ACC112 (cell line): ENCODE measurements around the gene MTHFS.

Experiments used
- H2AFZ ChIP-seq: fragments of 200-600 bp; sonication (generic); one replicate; pipeline ENCODE4 v1.6.0; 2017; ENCODE audit warnings: antibody characterized with exemption, low read length; ENCODE audit not compliant: unreplicated experiment
- H3K27ac ChIP-seq: fragments of 200-600 bp; sonication (generic); 2 replicates; pipeline ENCODE4 v1.5.1; 2014; ENCODE audit warnings: low read depth, mild to moderate bottlenecking, antibody characterized with exemption, low read length, moderate library complexity
- H3K27me3 ChIP-seq: fragments of 200-600 bp; sonication (generic); 2 replicates; pipeline ENCODE4 v1.6.1; 2014; ENCODE audit warnings: mild to moderate bottlenecking, antibody characterized with exemption, low read length, moderate library complexity, mixed read lengths; ENCODE audit not compliant: insufficient read depth
- H3K36me3 ChIP-seq: fragments of 200-600 bp; sonication (generic); 2 replicates; pipeline ENCODE4 v1.6.1; 2016; ENCODE audit warnings: mild to moderate bottlenecking, antibody characterized with exemption, low read length, moderate library complexity, mixed read lengths; ENCODE audit not compliant: insufficient read depth
- H3K4me1 ChIP-seq: fragments of 200-600 bp; sonication (generic); one replicate; pipeline ENCODE4 v1.6.1; 2016; ENCODE audit warnings: low read length, mixed read lengths; ENCODE audit not compliant: insufficient read depth, unreplicated experiment, control insufficient read depth
- H3K4me3 ChIP-seq: fragments of 200-600 bp; sonication (generic); 2 replicates; pipeline ENCODE4 v1.5.1; 2014; ENCODE audit warnings: mild to moderate bottlenecking, low read depth, low read length
- H3K79me2 ChIP-seq: fragments of 200-600 bp; sonication (generic); one replicate; pipeline ENCODE4 v1.6.0; 2016; ENCODE audit warnings: low read length; ENCODE audit not compliant: control insufficient read depth, unreplicated experiment, insufficient read depth

The MTHFS gene

DNA sequence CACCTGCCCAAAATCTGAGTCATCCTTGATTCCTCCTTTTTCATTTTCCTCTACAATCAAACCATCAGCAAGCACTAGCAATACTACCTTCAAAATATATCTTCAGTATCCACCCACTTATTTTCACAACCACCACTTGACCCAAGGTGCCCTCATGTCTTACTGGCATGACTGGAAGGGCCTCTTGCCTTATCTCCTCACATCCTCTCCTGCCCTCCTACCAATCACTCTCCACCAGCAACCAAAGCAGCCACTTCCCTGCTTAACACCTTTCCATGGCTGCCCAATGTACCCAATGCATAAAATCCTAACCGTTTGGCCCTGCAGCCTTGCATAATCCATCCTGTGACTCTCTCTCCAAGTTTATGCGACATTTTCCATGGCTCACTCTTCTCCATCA is 76.0 kb downstream of the MTHFS start:
- no peaks in the 10 kb centered on the region for H3K27me3 ChIP-seq
- H3K4me1 ChIP-seq, result no peaks in the 10 kb centered on the region
- H3K36me3 ChIP-seq, result no peaks in the 10 kb centered on the region
- H3K4me3 ChIP-seq, result no peak overlapping the region
- H3K79me2 ChIP-seq, result no peaks in the 10 kb centered on the region
- H2AFZ ChIP-seq, result no peak overlapping the region
- no peak overlapping the region for H3K27ac ChIP-seq

DNA sequence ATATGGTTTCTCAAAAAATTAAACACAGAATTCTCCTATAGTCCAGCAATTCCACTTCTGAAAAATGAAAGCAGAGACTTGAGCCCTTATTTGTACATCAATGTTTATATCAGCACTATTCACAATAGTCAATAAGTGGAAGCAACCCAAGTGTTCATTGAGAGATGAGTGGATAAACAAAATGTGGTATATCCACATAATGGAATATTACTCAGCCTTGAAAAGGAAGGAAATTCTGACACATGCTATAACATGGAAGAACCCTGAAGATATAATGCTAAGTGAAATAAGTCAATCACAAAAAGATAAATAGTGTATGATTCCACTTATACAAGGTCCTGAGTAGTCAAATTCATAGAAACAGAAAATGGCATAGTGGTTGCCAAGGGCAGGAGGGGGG is 76.6 kb downstream of the MTHFS start:
- no peak overlapping the region for H3K27ac ChIP-seq
- H3K27me3 ChIP-seq, result no peaks in the 10 kb centered on the region
- no peaks in the 10 kb centered on the region for H3K36me3 ChIP-seq
- H3K4me1 ChIP-seq, result no peaks in the 10 kb centered on the region
- no peak overlapping the region for H3K4me3 ChIP-seq
- no peaks in the 10 kb centered on the region for H3K79me2 ChIP-seq
- no peak overlapping the region for H2AFZ ChIP-seq

DNA sequence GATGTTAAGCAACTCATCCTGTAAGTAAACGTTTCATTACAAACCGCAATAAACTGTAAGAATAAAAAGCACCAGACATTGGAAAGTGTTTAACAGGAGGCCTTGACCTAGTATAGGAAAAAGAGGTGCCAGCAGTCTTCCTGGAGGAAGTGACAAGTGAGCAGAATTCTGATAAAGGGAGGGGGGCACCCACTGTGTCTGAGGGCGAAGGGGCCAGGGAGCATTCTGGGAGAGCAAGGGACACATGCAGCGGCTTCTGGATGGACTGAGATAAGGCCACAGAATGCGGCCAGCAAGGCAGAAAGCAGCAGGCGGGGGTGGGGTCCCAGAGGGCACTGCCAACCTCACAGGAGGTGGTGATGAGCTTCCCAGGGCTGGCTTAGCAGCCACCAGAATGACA is 80.2 kb downstream of the MTHFS start:
- Histone ChIP-seq H3K27ac (no peak overlapping the region), H2AFZ (no peak overlapping the region), H3K36me3 (no peaks in the 10 kb centered on the region), H3K4me1 (no peaks in the 10 kb centered on the region), H3K79me2 (no peaks in the 10 kb centered on the region), H3K27me3 (peaks cover 12% of the 10 kb centered on the region; the same call in 1 of the 2 replicates), H3K4me3 (no peak overlapping the region)

DNA sequence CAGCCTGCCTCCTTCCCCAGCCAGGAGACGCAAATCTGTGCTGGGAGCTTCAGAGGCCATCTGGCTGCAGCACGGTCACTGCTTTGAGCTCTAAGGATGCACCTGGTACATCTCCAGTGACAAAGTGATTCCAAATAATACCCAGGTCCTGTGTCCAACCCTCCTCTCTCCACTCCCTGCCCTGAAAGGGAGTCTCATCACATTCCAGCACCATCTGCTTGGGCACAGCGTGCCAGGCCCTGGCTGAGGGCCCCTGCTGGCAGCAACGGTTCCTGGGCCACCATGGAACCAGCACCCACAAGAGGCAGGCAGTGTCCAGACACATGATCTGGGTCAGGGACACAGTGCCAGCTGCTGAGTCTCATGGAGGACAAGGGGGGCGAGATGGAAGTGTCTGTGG is 81.3 kb downstream of the MTHFS start:
- H3K27ac ChIP-seq, result no peak overlapping the region

DNA sequence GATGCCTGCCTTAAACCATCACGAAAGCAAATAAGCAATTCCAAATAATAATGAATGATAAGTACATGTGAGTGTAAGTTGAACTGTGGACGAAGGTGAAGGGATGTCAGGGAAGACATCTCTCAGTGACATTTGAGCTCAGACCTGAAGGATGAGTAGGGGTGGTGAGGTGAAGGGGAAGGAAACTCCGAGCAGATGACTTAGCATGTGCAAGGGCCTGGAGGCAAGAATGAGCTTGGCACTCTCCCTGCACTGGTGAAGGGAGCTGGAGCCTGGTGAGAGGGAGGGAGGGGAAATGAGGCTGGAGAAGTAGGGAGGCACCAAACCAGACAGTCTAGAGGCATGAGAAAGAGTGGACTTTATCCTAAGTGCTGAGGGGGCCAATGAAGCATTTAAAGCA is 84.3 kb downstream of the MTHFS start:
- no peaks in the 10 kb centered on the region for H3K79me2 ChIP-seq
- H3K4me1 ChIP-seq, result no peaks in the 10 kb centered on the region
- no peak overlapping the region for H3K4me3 ChIP-seq
- no peak overlapping the region for H2AFZ ChIP-seq
- no peak overlapping the region for H3K27ac ChIP-seq
- peaks cover 17% of the 10 kb centered on the region; the same call in 1 of the 2 replicates for H3K27me3 ChIP-seq
- no peaks in the 10 kb centered on the region for H3K36me3 ChIP-seq

More for the DNA sequence above, 81.3 kb downstream of the MTHFS start:
- Histone ChIP-seq H3K27me3 (peaks cover 12% of the 10 kb centered on the region; the same call in 1 of the 2 replicates), H3K79me2 (no peaks in the 10 kb centered on the region), H3K4me3 (no peak overlapping the region), H3K36me3 (no peaks in the 10 kb centered on the region), H3K4me1 (no peaks in the 10 kb centered on the region), H2AFZ (no peak overlapping the region)

DNA sequence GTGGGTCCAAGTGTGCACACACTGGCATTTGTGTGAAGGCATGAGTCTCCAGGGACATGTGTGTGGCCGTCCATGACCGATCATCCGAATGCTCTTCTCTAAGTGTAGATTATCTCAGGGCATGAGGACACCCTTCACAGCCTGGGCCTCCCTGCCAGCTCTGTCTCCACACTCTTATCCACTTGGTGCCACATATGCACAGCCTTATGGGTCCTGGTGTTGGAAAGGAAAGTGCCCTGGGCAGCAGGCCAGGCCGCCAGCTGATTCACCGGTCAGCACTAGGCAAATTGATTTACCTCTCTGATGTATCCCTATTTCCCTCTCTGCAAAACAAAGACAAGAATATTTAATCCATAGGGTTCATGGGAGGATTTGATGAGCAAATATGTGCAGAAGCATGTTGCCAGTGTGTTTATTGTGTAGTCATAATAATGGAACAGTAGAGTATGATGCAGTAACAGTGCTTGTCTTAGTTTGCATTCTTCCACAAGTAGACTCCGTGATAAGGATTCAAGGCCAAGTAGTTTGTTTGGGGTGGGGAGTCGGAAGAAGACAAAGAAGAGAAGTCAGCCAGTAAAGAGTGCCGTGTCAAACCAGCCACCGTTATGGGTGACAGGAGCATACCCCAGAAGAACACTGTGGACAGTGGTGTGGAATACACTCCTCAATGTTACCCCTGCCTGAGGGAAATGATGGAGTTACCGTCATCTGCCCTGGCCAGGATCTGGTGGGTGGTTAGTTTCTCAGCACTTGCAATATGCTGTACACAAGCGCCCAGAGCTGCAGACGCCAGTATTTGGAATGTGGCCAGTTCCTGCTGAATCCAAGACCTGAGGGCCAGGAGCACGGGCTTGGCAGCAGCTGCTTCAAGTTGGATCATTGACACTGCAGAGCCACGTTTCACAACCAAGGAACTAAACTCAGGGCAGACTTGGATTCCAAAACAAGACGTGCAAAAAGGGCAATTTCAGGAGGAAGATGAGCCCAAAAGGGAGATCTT is 85.1 kb downstream of the MTHFS start:
- H3K27ac ChIP-seq, result no peak overlapping the region
- no peaks in the 10 kb centered on the region for H3K4me1 ChIP-seq
- H3K79me2 ChIP-seq, result no peaks in the 10 kb centered on the region
- H2AFZ ChIP-seq, result no peak overlapping the region
- H3K4me3 ChIP-seq, result no peak overlapping the region
- H3K27me3 ChIP-seq, result peaks cover 22% of the 10 kb centered on the region; the same call in 1 of the 2 replicates
- no peaks in the 10 kb centered on the region for H3K36me3 ChIP-seq

DNA sequence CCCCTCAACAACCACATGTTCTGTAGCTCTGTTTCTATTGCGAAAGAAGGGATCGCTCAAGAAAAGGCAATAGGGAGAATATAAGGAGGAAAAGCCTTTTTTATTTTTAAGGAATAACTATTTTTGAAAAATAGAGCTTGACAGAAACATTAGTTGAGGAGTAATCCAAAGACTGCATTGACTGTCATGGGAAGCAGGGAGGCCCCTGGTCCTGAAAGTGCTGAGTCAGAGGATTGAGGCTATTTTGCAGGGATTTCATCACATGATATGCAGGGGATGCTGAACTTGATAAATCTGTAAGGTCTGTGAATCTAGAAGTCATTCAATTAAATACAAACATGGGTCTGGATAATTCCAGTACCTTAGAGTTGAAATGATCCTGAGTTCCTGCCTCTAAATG is 92.0 kb downstream of the MTHFS start:
- H3K4me1 ChIP-seq, result no peaks in the 10 kb centered on the region
- no peak overlapping the region for H3K27ac ChIP-seq

DNA sequence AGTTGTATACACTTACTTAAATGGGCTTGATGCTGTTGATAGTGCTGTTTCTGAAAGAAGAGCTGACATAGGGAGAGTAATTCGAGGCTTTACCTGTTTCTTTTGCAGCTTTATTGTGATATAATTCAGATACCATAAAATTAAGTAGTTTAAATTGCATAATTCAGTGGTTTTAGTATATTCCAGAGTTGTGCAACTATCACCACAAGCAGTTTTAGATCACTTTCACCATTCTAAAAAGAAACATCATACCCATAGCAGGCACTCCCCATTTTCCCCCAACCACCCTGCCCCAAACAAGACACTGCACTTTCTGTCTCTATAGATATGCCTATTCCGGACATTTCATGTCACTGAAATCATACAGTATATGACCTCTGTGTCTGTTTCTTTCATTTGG is 98.5 kb downstream of the MTHFS start:
- Histone ChIP-seq H2AFZ (no peak overlapping the region), H3K4me3 (no peak overlapping the region), H3K4me1 (no peaks in the 10 kb centered on the region), H3K79me2 (no peaks in the 10 kb centered on the region), H3K36me3 (no peaks in the 10 kb centered on the region), H3K27me3 (peaks cover 7% of the 10 kb centered on the region; the same call in 1 of the 2 replicates), H3K27ac (no peak overlapping the region)

More for the DNA sequence above, 92.0 kb downstream of the MTHFS start:
- Histone ChIP-seq H3K4me3 (no peak overlapping the region), H3K79me2 (no peaks in the 10 kb centered on the region), H3K27me3 (peaks cover 24% of the 10 kb centered on the region; the same call in 1 of the 2 replicates), H2AFZ (no peak overlapping the region), H3K36me3 (no peaks in the 10 kb centered on the region)
